SK-N-SH (cell line): ENCODE data around the gene TJP3.

Experiments
- CHD2 ChIP-seq: fragments of 150-350 bp; IDR thresholded peaks from 2 replicates; pipeline ENCODE4 v1.6.1; 2018; ENCODE audit warnings: low read length; ENCODE audit not compliant: partially characterized antibody
- EZH2phosphoT487 ChIP-seq: fragments of 200-600 bp; sonication (generic); IDR thresholded peaks from 2 replicates; pipeline ENCODE4 v1.6.1; 2017; ENCODE audit warnings: low read depth, mixed run types, mild to moderate bottlenecking, antibody characterized with exemption, moderate library complexity, borderline replicate concordance
- RAD21 ChIP-seq: IDR thresholded peaks from 2 replicates; pipeline ENCODE4 v1.6.1; 2012; ENCODE audit warnings: mild to moderate bottlenecking, low read length
- RCOR1 ChIP-seq: fragments of 150-350 bp; IDR thresholded peaks from 2 replicates; pipeline ENCODE4 v1.6.1; 2017; ENCODE audit warnings: antibody characterized with exemption, low read length
- TAF1 ChIP-seq: IDR thresholded peaks from 2 replicates; pipeline ENCODE4 v1.6.1; 2012; ENCODE audit warnings: low read depth, mild to moderate bottlenecking, low read length, moderate library complexity, borderline replicate concordance
- TF ChIP-seq, protein P1 (sequence below): fragments of 200-600 bp; sonication (generic); IDR thresholded peaks from 2 replicates; pipeline ENCODE4 v1.6.1; 2017; ENCODE audit warnings: antibody characterized with exemption, mild to moderate bottlenecking, moderate library complexity
- TF ChIP-seq, protein P2 (sequence below): IDR thresholded peaks from 2 replicates; pipeline ENCODE4 v1.4.0; 2012; ENCODE audit warnings: low read depth
- TF ChIP-seq, protein P3 (sequence below): IDR thresholded peaks from 2 replicates; pipeline ENCODE4; 2012

DNA sequence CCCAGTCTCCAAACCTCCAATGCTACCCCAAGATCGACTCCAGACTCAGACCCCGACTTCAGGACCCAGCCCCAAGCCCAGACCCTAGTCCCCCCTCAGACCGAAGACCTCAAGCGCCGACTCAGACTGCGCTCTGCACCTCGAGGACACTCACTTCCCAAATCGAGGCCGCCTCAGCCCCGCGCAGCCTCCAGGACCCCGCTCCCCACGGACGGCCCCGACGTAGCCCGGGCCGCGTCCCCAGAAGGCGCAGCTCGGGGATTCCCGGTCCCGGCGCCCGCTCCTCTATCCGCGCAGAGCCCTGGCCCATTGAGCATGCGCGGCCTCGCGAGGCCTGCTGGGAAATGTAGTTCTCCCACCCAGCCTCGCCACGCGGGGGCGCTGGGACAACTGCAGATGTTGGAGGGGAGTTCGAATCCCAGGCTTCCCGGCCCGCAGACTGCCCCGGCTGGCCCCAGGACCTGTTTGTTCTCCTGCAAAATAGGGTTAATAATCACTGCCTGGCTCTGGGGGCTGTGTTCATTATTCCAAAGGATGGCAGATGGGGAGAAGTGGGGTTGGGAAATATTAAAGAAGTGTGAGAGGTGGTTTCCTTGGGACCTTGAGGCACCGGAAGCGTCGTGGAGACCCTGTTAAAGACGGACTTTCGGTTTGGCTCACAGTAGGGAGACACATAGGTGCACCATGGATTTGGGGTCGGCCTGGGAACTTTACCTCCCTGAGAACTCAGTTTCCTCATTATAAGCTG, 53.4 kb downstream of the TJP3 start, which contains the start of gene APBA3:
- TF ChIP-seq, protein P1, sequence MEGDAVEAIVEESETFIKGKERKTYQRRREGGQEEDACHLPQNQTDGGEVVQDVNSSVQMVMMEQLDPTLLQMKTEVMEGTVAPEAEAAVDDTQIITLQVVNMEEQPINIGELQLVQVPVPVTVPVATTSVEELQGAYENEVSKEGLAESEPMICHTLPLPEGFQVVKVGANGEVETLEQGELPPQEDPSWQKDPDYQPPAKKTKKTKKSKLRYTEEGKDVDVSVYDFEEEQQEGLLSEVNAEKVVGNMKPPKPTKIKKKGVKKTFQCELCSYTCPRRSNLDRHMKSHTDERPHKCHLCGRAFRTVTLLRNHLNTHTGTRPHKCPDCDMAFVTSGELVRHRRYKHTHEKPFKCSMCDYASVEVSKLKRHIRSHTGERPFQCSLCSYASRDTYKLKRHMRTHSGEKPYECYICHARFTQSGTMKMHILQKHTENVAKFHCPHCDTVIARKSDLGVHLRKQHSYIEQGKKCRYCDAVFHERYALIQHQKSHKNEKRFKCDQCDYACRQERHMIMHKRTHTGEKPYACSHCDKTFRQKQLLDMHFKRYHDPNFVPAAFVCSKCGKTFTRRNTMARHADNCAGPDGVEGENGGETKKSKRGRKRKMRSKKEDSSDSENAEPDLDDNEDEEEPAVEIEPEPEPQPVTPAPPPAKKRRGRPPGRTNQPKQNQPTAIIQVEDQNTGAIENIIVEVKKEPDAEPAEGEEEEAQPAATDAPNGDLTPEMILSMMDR, result peak; percentile 77
- TF ChIP-seq, protein P2, sequence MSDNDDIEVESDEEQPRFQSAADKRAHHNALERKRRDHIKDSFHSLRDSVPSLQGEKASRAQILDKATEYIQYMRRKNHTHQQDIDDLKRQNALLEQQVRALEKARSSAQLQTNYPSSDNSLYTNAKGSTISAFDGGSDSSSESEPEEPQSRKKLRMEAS, result no peak
- 0 out of 2 replicates have a peak, but pooled peaks have one; percentile 2 for TF ChIP-seq RAD21
- peak; percentile 80 for TF ChIP-seq CHD2
- TF ChIP-seq RCOR1, result peak; percentile 54; the same call in 1 of the 2 replicates
- TF ChIP-seq TAF1, result peak; percentile 60; the same call in 1 of the 2 replicates
- TF ChIP-seq EZH2phosphoT487, result no peak
- TF ChIP-seq, protein P3, sequence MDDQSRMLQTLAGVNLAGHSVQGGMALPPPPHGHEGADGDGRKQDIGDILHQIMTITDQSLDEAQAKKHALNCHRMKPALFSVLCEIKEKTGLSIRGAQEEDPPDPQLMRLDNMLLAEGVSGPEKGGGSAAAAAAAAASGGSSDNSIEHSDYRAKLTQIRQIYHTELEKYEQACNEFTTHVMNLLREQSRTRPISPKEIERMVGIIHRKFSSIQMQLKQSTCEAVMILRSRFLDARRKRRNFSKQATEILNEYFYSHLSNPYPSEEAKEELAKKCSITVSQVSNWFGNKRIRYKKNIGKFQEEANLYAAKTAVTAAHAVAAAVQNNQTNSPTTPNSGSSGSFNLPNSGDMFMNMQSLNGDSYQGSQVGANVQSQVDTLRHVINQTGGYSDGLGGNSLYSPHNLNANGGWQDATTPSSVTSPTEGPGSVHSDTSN, result no peak
